DND-41 (cell line): Measurements from ENCODE around the gene NSF.
A peak's percentile ranks its signal among the peaks of the same experiment; 100 is the strongest.

ENCODE experiments used
- ATAC-seq: fragments of 200-7000 bp; cut with Tn5 transposase; 3 replicates; pipeline ENCODE4 v1.9.1; 2021; ENCODE audit warnings: low read depth; ENCODE audit not compliant: insufficient read depth
- DNase-seq: peaks from one replicate; pipeline ENCODE4 v3.0.0-alpha.2; 2020
- H2AFZ ChIP-seq: 2 replicates; pipeline ENCODE4 v1.6.0; 2012; ENCODE audit warnings: low read depth, low read length
- H3K27ac ChIP-seq: 2 replicates; pipeline ENCODE4 v1.5.1; 2012; ENCODE audit warnings: low read length, inconsistent platforms
- H3K27me3 ChIP-seq: fragments of 200-600 bp; sonication (generic); 2 replicates; pipeline ENCODE4 v1.6.0; 2012; ENCODE audit warnings: low read length, mild to moderate bottlenecking, inconsistent platforms; ENCODE audit not compliant: insufficient read depth, poor library complexity
- H3K36me3 ChIP-seq: 2 replicates; pipeline ENCODE4 v1.5.1; 2012; ENCODE audit warnings: low read length, inconsistent platforms; ENCODE audit not compliant: insufficient read depth
- H3K4me1 ChIP-seq: 2 replicates; pipeline ENCODE4 v1.5.1; 2012; ENCODE audit warnings: mild to moderate bottlenecking, low read length; ENCODE audit not compliant: insufficient read depth
- H3K4me2 ChIP-seq: 2 replicates; pipeline ENCODE4 v1.6.0; 2012; ENCODE audit warnings: mild to moderate bottlenecking, moderate library complexity, low read length, inconsistent platforms; ENCODE audit not compliant: insufficient read depth
- H3K4me3 ChIP-seq, 2 experiments: fragments of 200-600 bp in 1 of 2; shearing (Covaris generic) in 1 of 2; 2 replicates each; pipeline ENCODE4 v1.5.1; 2012 to 2016; ENCODE audit warnings: inconsistent platforms in 2 of 2, low read length in 2 of 2, mild to moderate bottlenecking in 2 of 2, low read depth in 1 of 2, moderate library complexity in 1 of 2
- H3K79me2 ChIP-seq: 2 replicates; pipeline ENCODE4 v1.6.0; 2012; ENCODE audit warnings: low read length, inconsistent platforms; ENCODE audit not compliant: insufficient read depth
- H3K9ac ChIP-seq: 2 replicates; pipeline ENCODE4 v1.6.0; 2012; ENCODE audit warnings: low read depth, mild to moderate bottlenecking, inconsistent platforms, low read length, moderate library complexity
- H3K9me3 ChIP-seq: 2 replicates; pipeline ENCODE4 v1.5.1; 2012; ENCODE audit warnings: low read length, moderate library complexity, mild to moderate bottlenecking, inconsistent platforms; ENCODE audit not compliant: insufficient read depth, severe bottlenecking
- H4K20me1 ChIP-seq: 2 replicates; pipeline ENCODE4 v1.6.0; 2012; ENCODE audit warnings: low read length; ENCODE audit not compliant: insufficient read depth
- CTCF ChIP-seq: IDR thresholded peaks from 2 replicates; pipeline ENCODE4 v1.5.1; 2012; ENCODE audit warnings: borderline replicate concordance, low read length, moderate library complexity, mild to moderate bottlenecking; ENCODE audit not compliant: poor library complexity, severe bottlenecking; ENCODE audit errors: extremely low read depth
- EZH2 ChIP-seq: IDR thresholded peaks from 3 replicates; pipeline ENCODE4 v1.6.1; 2012; ENCODE audit warnings: borderline replicate concordance, low read depth, mild to moderate bottlenecking, moderate library complexity, low read length, inconsistent platforms; ENCODE audit not compliant: severe bottlenecking

NSF gene

GRCh38 chr17:46782250-46782953 is 191.9 kb downstream of the NSF start:
- ATAC-seq (0 out of 3 replicates have a peak, but pooled peaks have one; percentile 48), DNase-seq (no peak)
- Histone ChIP-seq H3K9ac (no peak overlapping the region), H3K79me2 (no peaks in the 10 kb centered on the region), H3K4me1 (no peaks in the 10 kb centered on the region), H3K27ac (no peak overlapping the region), H3K27me3 (peaks cover 3% of the 10 kb centered on the region), H3K4me3 (no peak overlapping the region), H2AFZ (no peak overlapping the region), H3K4me2 (no peak overlapping the region), H3K36me3 (no peaks in the 10 kb centered on the region), H3K9me3 (no peaks in the 10 kb centered on the region), H4K20me1 (peaks cover 3% of the 10 kb centered on the region; the same call in 1 of the 2 replicates)
- TF ChIP-seq CTCF = peak; percentile 55
- TF ChIP-seq EZH2 = no peak

GRCh38 chr17:46783031-46783593 is 192.6 kb downstream of the NSF start:
- no peaks in the 10 kb centered on the region for H3K4me1 ChIP-seq
- H3K79me2 ChIP-seq = no peaks in the 10 kb centered on the region
- no peak overlapping the region for H3K9ac ChIP-seq
- H3K27me3 ChIP-seq = peaks cover 3% of the 10 kb centered on the region
- H3K9me3 ChIP-seq = no peaks in the 10 kb centered on the region
- H3K4me3 ChIP-seq = no peak overlapping the region
- H3K4me2 ChIP-seq = no peak overlapping the region
- H3K27ac ChIP-seq = no peak overlapping the region
- no peak overlapping the region for H2AFZ ChIP-seq
- TF ChIP-seq CTCF (no peak), EZH2 (no peak)
- ATAC-seq (no peak), DNase-seq (no peak)
- H3K36me3 ChIP-seq = no peaks in the 10 kb centered on the region
- peaks cover 3% of the 10 kb centered on the region; the same call in 1 of the 2 replicates for H4K20me1 ChIP-seq

- no peak for TF ChIP-seq EZH2
- no peak for TF ChIP-seq CTCF
- DNase-seq (no peak), ATAC-seq (no peak)
- no peak overlapping the region for H3K4me3 ChIP-seq
- peaks cover 3% of the 10 kb centered on the region; the same call in 1 of the 2 replicates for H4K20me1 ChIP-seq
- H3K4me1 ChIP-seq = no peaks in the 10 kb centered on the region
- H3K9ac ChIP-seq = no peak overlapping the region
- peaks cover 3% of the 10 kb centered on the region for H3K27me3 ChIP-seq
- no peak overlapping the region for H3K4me2 ChIP-seq
- H3K79me2 ChIP-seq = no peaks in the 10 kb centered on the region
- no peaks in the 10 kb centered on the region for H3K9me3 ChIP-seq
- H2AFZ ChIP-seq = no peak overlapping the region
- no peak overlapping the region for H3K27ac ChIP-seq
- no peaks in the 10 kb centered on the region for H3K36me3 ChIP-seq
Observed at GRCh38 chr17:46785696-46786095, 195.2 kb downstream of the NSF start.
